Jurkat, Clone E6-1 (cell line): ENCODE data around the gene OR8H2. TPM values are rescaled to one million over a fixed set of nuclear protein-coding genes. Genes with fewer than 3 reads are reported as not detected.
"Not testable (repeated sequence)": the region's sequence is repeated elsewhere in the genome, so short reads cannot be mapped to it uniquely, and the experiment has no call there.

Experiments used
- DNase-seq: peaks from one replicate; pipeline ENCODE4 v3.0.0-alpha.2; 2011; ENCODE audit warnings: low read depth, low spot score
- H3K4me3 ChIP-seq: 2 replicates; pipeline ENCODE4 v1.5.1; 2011; ENCODE audit warnings: mild to moderate bottlenecking, low read length, control low read depth, moderate library complexity
- polyA plus RNA-seq: library from polyadenylated mRNA; unstranded; fragments of >200 nt; gene quantifications from one replicate; pipeline ENCODE4 v1.2.1, GENCODE V29; 2012; ENCODE audit warnings: missing spikeins; ENCODE audit not compliant: insufficient read length, insufficient read depth

OR8H2 gene, protein sequence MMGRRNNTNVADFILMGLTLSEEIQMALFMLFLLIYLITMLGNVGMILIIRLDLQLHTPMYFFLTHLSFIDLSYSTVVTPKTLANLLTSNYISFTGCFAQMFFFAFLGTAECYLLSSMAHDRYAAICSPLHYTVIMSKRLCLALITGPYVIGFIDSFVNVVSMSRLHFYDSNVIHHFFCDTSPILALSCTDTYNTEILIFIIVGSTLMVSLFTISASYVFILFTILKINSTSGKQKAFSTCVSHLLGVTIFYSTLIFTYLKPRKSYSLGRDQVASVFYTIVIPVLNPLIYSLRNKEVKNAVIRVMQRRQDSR
- polyA plus RNA-seq: not detected

DNA sequence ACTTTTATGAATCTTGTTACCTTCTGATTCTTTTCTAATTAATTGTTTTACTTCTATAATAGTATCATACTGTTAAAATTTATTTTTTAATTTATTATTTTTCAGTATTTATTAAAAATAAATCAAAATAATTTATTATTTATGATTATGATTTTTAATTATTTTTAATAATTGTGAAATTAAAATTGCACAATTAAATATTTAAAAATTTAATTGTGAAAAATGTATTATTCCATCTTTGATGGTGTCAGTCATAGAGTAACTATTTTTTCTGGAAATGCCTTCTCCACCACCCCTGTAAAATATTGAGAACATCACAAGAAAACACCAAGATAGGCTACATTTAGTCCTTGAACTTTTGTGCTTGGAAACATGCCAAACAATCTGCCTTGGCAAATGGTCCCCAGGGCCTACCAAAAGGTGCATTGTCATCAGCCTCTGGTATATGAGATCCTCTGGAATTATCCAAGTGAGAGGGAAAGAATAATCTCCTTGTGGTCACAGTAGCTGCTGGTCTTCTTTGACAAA lies at the start of gene OR8H2:
Gene OR8H2 (plus strand): TSS at position 478 of the 528 bp plus-strand sequence. CDS start 1,356 bp downstream, outside the sequence.
- no peak for DNase-seq
- no peak within 1 kb of the TSS for H3K4me3 ChIP-seq

DNA sequence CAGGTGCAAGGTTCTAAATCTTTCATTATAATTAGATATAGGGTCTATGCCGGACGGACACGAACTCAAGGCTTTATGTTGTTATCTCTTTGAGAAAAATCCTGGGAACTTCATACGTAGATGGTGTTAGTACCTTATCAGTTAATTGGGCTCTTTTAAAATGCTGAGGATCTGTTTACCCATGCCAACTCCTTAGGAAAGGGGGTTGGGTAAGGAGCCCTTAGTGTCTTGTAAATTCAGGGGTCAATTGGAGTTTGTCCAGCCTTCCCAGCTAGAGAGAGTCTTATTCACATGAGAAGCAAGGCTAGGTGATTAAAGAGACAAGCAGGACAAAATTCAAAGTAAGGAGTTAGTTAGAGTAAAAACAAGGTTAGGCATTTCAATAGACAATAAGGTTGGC lies 47.1 kb upstream of the OR8H2 start:
- DNase-seq, H3K4me3 ChIP-seq: not testable (repeated sequence)

DNA sequence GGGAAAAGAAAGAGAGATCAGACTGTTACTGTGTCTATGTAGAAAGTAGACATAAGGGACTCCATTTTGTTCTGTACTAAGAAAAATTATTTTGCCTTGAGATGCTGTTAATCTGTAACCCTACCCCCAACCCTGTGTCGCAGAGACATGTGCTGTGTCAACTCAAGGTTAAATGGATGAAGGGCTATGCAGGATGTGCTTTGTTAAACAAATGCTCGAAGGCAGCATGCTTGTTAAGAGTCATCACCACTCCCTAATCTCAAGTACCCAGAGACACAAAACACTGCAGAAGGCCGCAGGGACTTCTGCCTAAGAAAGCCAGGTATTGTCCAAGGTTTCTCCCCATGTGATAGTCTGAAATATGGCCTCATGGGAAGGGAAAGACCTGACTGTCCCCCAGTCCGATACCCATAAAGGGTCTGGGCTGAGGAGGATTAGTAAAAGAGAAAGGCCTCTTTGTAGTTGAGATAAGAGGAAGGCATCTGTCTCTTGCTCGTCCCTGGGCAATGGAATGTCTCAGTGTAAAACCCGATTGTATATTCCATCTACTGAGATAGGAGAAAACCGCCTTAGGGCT lies 45.7 kb upstream of the OR8H2 start:
- not testable (repeated sequence) for H3K4me3 ChIP-seq, DNase-seq

DNA sequence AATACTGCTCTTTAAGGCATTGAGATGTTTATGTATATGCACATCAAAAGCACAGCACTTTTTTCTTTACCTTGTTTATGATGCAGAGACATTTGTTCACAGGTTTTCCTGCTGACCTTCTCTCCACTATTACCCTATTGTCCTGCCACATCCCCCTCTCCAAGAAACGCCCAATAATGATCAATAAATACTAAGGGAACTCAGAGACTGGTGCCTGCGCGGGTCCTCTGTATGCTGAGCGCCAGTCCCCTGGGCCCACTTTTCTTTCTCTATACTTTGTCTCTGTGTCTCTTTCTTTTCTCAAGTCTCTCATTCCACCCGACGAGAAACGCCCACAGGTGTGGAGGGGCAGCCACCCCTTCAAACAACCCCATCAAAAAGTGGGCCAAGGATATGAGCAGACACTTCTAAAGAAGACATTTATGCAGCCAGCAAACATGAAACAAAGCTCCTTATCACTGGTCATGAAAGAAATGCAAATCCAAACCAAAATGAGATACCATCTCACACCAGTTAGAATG lies 45.2 kb upstream of the OR8H2 start:
- not testable (repeated sequence) for H3K4me3 ChIP-seq, DNase-seq

DNA sequence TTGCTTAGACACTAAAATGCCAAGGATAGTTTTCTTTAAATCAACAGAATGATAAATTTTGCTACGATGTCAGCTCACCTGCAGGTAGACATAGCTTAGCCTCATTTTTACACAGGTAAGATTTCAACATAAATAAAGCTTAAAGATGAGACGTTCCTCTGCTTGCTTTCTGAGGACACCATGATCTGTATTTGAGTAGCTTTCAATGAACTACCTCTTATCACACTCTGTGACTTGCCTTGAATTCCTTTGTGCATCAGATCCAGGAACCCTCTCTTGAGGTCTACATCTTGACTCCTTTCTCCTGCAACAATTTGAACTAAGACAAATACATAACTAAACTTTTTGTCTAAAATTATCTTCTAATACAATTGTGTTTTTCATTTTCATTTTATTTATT lies 36.5 kb upstream of the OR8H2 start:
- no peak for DNase-seq
- H3K4me3 ChIP-seq: no peak overlapping the region

DNA sequence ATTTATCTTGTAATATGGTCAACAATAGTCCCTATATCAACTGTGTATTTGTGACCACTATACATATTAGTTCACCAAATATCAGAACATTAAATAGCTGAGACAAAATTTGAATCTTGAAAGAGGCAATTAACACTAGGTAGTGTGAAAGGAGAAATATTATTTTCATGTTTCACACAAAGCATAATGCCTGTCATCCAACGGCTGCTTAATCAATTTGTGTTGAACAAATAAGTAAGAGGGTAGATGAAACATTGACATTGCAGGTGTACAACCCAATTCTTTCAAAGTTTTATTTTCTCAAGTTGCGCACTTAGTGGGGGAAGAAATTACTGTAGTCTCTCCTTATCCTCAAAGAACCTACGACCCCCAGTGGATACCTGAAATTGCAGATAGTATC lies 13.8 kb upstream of the OR8H2 start:
- no peak overlapping the region for H3K4me3 ChIP-seq
- DNase-seq: peak; percentile 24

DNA sequence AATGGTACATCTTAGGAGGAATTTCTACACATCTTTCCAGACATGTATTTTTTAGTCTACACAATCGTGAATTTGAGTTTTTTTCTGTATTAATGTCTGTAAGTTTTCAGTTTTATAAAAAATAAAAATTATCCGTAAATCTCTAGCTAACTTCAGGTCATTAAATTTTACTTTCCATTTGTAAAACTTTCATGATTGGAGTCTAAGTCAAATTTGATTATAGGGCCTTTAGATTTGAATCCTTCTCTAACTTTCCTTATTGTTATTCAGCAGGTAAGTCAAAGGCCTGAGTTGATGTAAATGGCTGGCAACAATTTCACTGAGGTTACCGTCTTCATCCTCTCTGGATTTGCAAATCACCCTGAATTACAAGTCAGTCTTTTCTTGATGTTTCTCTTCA lies 10.5 kb upstream of the OR8H2 start, which contains the start of gene OR8I2:
Gene OR8I2 (plus strand): TSS at position 301 of the 400 bp plus-strand sequence. CDS start 0 bp downstream, at position 301.
- DNase-seq: no peak

DNA sequence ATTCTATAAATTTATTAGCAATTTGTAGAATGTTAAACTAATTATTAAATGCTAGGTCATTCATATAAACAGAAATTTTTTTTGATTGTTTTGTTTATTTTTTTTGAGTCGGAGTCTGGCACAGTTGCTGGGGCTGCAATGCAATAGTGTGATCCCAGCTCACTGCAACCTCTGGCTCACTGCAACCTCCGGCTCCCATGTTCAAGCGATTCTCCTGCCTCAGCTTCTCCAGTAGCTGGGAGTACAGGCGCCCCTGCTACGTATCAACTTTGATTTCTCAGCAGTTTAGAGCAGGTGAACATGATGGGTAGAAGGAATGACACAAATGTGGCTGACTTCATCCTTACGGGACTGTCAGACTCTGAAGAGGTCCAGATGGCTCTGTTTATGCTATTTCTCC lies 18.6 kb downstream of the OR8H2 start, which contains the start of gene OR8H3:
Gene OR8H3 (plus strand): TSS at position 301 of the 400 bp plus-strand sequence. CDS start 0 bp downstream, at position 301.
- no peak for DNase-seq

More for the DNA sequence above, 10.5 kb upstream of the OR8H2 start, which contains the start of gene OR8I2:
- no peak within 1 kb of the TSS for H3K4me3 ChIP-seq

DNA sequence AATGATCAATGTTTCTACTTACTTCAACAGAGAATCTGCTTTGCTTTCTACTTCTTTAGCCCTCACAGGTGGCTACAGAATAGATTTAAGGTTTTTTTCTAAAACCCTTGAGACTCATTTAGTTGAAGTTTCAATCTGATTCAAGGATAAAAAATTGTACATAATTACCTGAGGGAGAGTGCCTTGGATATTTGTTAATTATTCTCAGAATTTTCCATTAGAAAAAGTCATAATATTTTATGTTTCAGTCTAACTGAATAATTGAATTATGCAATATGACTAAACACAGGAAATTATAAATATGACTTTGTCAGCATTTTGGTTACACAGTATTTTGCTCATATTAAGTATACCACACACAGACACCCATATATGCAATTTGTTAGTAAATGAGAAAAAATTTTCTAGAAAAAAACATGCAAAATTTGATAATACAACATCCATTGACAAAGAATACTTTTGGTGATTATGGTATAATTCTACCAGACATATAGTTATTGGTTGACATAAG lies 36.7 kb downstream of the OR8H2 start, which contains the start of gene OR8J3:
Gene OR8J3 (minus strand): TSS at position 51 of the 511 bp plus-strand sequence. CDS start 2,483 bp downstream, outside the sequence.
- H3K4me3 ChIP-seq: no peak within 1 kb of the TSS
- DNase-seq: no peak

More for the DNA sequence above, 18.6 kb downstream of the OR8H2 start, which contains the start of gene OR8H3:
- H3K4me3 ChIP-seq: no peak within 1 kb of the TSS

DNA sequence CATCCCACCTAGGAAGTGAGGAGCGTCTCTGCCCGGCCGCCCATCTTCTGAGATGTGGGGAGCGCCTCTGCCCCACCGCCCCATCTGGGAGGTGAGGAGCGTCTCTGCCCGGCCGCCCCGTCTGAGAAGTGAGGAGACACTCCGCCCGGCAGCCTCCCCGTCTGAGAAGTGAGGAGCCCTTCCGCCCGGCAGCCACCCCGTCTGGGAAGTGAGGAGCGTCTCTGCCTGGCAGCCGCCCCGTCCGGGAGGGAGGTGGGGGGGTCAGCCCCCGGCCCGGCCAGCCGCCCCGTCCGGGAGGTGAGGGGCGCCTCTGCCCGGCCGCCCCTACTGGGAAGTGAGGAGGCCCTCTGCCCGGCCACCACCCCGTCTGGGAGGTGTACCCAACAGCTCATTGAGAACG lies 40.2 kb downstream of the OR8H2 start:
- not testable (repeated sequence) for H3K4me3 ChIP-seq, DNase-seq

DNA sequence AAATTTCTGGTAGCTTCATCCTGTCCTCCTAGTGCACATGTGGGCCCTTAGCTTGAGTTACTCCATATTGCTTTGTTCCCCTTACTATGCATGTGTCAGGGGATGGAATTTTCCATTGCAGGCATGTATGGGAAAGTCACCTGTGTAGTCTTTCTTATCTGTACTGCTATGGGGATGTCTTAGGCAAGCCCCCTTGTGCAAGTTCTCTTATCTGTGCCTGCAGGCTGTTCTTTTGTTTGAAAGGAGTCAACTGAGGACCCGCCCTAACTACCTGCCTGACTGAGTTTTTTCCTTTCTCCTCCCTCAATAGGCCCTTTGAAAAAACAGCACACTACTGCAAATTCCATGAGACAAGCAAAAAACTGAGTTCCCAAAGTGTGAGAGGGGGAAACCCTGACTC lies 47.9 kb downstream of the OR8H2 start:
- H3K4me3 ChIP-seq: no peak overlapping the region
- DNase-seq: no peak

DNA sequence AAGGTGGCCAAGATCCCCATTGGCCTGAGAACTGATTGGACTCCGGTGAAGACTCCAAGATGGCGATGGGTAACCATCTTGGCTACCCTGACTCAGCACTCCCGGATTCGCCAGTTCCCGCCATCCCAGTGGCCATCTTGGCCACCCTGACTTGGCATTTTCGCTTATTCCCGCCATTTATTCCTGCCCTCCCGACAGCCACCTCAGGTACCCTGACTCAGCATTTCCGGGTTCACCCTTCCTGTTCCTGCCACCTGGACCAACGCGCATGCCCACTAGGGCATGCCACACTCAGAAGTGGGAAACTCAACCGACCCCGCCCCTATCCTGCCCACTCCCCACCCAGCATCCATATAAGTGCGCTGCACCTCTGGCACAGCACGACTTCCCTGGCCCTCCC lies 48.8 kb downstream of the OR8H2 start:
- no peak for DNase-seq
- H3K4me3 ChIP-seq: no peak overlapping the region
